Activated CD8-positive, alpha-beta memory T cell treated with anti-CD3 and anti-CD28 coated beads, Interleukin-2, amount 50 U/mL, for 48 hours (primary cell): ENCODE data around the gene PAX6.
"Not testable (repeated sequence)": the region's sequence is repeated elsewhere in the genome, so short reads cannot be mapped to it uniquely, and the experiment has no call there.

Experiments used
- DNase-seq: peaks from one replicate; pipeline ENCODE4 v3.0.0-alpha.2; 2020

Gene PAX6

GRCh38 chr11:31763296-31763695 lies 47.8 kb downstream of the PAX6 start:
- no peak for DNase-seq

- no peak for DNase-seq
Measured at GRCh38 chr11:31761636-31762035, 49.5 kb downstream of the PAX6 start.

GRCh38 chr11:31757260-31757835 lies 53.8 kb downstream of the PAX6 start:
- no peak for DNase-seq

GRCh38 chr11:31747581-31747980 lies 63.5 kb downstream of the PAX6 start:
- no peak for DNase-seq

- DNase-seq: not testable (repeated sequence)
Measured at GRCh38 chr11:31740731-31741368, 70.3 kb downstream of the PAX6 start.

GRCh38 chr11:31740131-31740530 lies 71.0 kb downstream of the PAX6 start:
- no peak for DNase-seq
